RPMI7951 (cell line): ENCODE data around the gene C8G. TPM values are rescaled to one million over a fixed set of nuclear protein-coding genes. Genes with fewer than 3 reads are reported as not detected.

Experiments used
- DNase-seq: peaks from one replicate; pipeline ENCODE4 v3.0.0-alpha.2; 2012; ENCODE audit warnings: low read depth
- total RNA-seq: library from RNA; depleted of rRNA; stranded (reverse); fragments of >200 nt; shearing (Covaris generic); gene quantifications from 2 replicates; pipeline ENCODE4 v1.2.3, GENCODE V29; 2014

The C8G gene
- total RNA-seq, 1 experiment from 2014 or later = not detected

GRCh38 chr9:136968333-136969127 is 23.5 kb downstream of the C8G start:
- DNase-seq = no peak

GRCh38 chr9:136969150-136969549 is 24.1 kb downstream of the C8G start:
- no peak for DNase-seq

- DNase-seq = no peak
Observed at GRCh38 chr9:136969774-136970173, 24.7 kb downstream of the C8G start.

GRCh38 chr9:136970361-136970760 is 25.3 kb downstream of the C8G start:
- DNase-seq = no peak

GRCh38 chr9:136971746-136972145 is 26.7 kb downstream of the C8G start:
- no peak for DNase-seq

- DNase-seq = no peak
Observed at GRCh38 chr9:136972335-136972734, 27.3 kb downstream of the C8G start.

GRCh38 chr9:136972743-136973142 is 27.7 kb downstream of the C8G start:
- DNase-seq = no peak

GRCh38 chr9:136973618-136974617 is 28.9 kb downstream of the C8G start:
- no peak for DNase-seq

- peak; percentile 68 for DNase-seq
Observed at GRCh38 chr9:136974817-136975535, 29.9 kb downstream of the C8G start.

GRCh38 chr9:136975644-136976043 is 30.6 kb downstream of the C8G start:
- peak; percentile 65 for DNase-seq

- DNase-seq = no peak
Observed at GRCh38 chr9:136977223-136977622, 32.2 kb downstream of the C8G start, which contains the start of gene PTGDS. TSS of gene PTGDS (plus strand) at chr9:136977504. CDS start at chr9:136977579, 75 bp downstream.

- DNase-seq = no peak
Observed at GRCh38 chr9:136977649-136978072, 32.6 kb downstream of the C8G start.

GRCh38 chr9:136978073-136978864 is 33.2 kb downstream of the C8G start:
- no peak for DNase-seq

GRCh38 chr9:136978865-136979544 is 34.0 kb downstream of the C8G start:
- DNase-seq = no peak

- no peak for DNase-seq
Observed at GRCh38 chr9:136979769-136980587, 34.9 kb downstream of the C8G start.

GRCh38 chr9:136980669-136981478 is 35.8 kb downstream of the C8G start:
- no peak for DNase-seq

GRCh38 chr9:136981588-136982231 is 36.7 kb downstream of the C8G start:
- no peak for DNase-seq
